ENCODE data around the gene HIBCH. TPM values are rescaled to one million over a fixed set of nuclear protein-coding genes. Genes with fewer than 3 reads are reported as not detected.
"Not testable (repeated sequence)": the region's sequence is repeated elsewhere in the genome, so short reads cannot be mapped to it uniquely, and the experiment has no call there.

HIBCH gene
- total RNA-seq, 1 donor from 2014 or later: 29.1 TPM

GRCh38 chr2:190311893-190312634 is 7.6 kb downstream of the HIBCH start:
- no peaks in the 10 kb centered on the region for H3K9me3 Mint-ChIP-seq
- peaks cover 9% of the 10 kb centered on the region for H3K36me3 Mint-ChIP-seq (ENCODE audit: low read depth)
- H3K4me1 Mint-ChIP-seq: peaks cover 10% of the 10 kb centered on the region
- H3K27ac Mint-ChIP-seq: no peak overlapping the region
- no peak overlapping the region for H3K4me3 Mint-ChIP-seq
- H3K27me3 Mint-ChIP-seq: no peaks in the 10 kb centered on the region
- DNase-seq: no peak
- intact Hi-C loops (cut with micrococcal nuclease): loop anchor here (10.0 kb wide), 1 partner anchor 867 kb away; the partner anchor contains the start of gene WDR75

- Mint-ChIP-seq H3K27ac (no peak overlapping the region), H3K4me3 (no peak overlapping the region), H3K4me1 (no peaks in the 10 kb centered on the region), H3K36me3 (ENCODE audit: low read depth) (peaks cover 9% of the 10 kb centered on the region), H3K27me3 (no peaks in the 10 kb centered on the region), H3K9me3 (no peaks in the 10 kb centered on the region)
- no peak for DNase-seq
- intact Hi-C loops (cut with micrococcal nuclease): no loop called here
These were observed 11.6 kb downstream of the HIBCH start for GRCh38 chr2:190308031-190308430.

GRCh38 chr2:190304404-190304803 is 15.2 kb downstream of the HIBCH start:
- no peak for DNase-seq
- Mint-ChIP-seq H3K27ac (no peak overlapping the region), H3K4me3 (no peak overlapping the region), H3K9me3 (peaks cover 11% of the 10 kb centered on the region), H3K4me1 (no peaks in the 10 kb centered on the region), H3K27me3 (no peaks in the 10 kb centered on the region), H3K36me3 (ENCODE audit: low read depth) (peaks cover 25% of the 10 kb centered on the region)
- intact Hi-C loops (cut with micrococcal nuclease): no loop called here

- Mint-ChIP-seq H3K4me1 (no peaks in the 10 kb centered on the region), H3K27me3 (no peaks in the 10 kb centered on the region), H3K4me3 (no peak overlapping the region), H3K9me3 (peaks cover 12% of the 10 kb centered on the region), H3K36me3 (ENCODE audit: low read depth) (peaks cover 27% of the 10 kb centered on the region), H3K27ac (no peak overlapping the region)
- intact Hi-C loops (cut with micrococcal nuclease): no loop called here
- DNase-seq: no peak
These were observed 16.0 kb downstream of the HIBCH start for GRCh38 chr2:190303647-190304046.

GRCh38 chr2:190302052-190302451 is 17.6 kb downstream of the HIBCH start:
- no peak overlapping the region for H3K27ac Mint-ChIP-seq
- intact Hi-C loops (cut with micrococcal nuclease): no loop called here
- H3K4me1 Mint-ChIP-seq: no peaks in the 10 kb centered on the region
- DNase-seq: no peak
- H3K27me3 Mint-ChIP-seq: no peaks in the 10 kb centered on the region
- peaks cover 16% of the 10 kb centered on the region for H3K9me3 Mint-ChIP-seq
- H3K36me3 Mint-ChIP-seq (ENCODE audit: low read depth): peaks cover 35% of the 10 kb centered on the region
- H3K4me3 Mint-ChIP-seq: no peak overlapping the region

GRCh38 chr2:190301032-190301431 is 18.6 kb downstream of the HIBCH start:
- Mint-ChIP-seq H3K36me3 (ENCODE audit: low read depth) (peaks cover 40% of the 10 kb centered on the region), H3K27me3 (no peaks in the 10 kb centered on the region), H3K4me1 (no peaks in the 10 kb centered on the region), H3K4me3 (no peak overlapping the region), H3K9me3 (peaks cover 16% of the 10 kb centered on the region), H3K27ac (peak overlapping the region; percentile 10)
- intact Hi-C loops (cut with micrococcal nuclease): no loop called here
- no peak for DNase-seq

- H3K27ac Mint-ChIP-seq; H3K27me3 Mint-ChIP-seq; H3K4me3 Mint-ChIP-seq; intact Hi-C loops (cut with micrococcal nuclease); H3K4me1 Mint-ChIP-seq; DNase-seq: not testable (repeated sequence)
- H3K9me3 Mint-ChIP-seq: peaks cover 16% of the 10 kb centered on the region
- peaks cover 46% of the 10 kb centered on the region for H3K36me3 Mint-ChIP-seq (ENCODE audit: low read depth)
These were observed 21.7 kb downstream of the HIBCH start for GRCh38 chr2:190297880-190298279.

- DNase-seq: no peak
- no peak overlapping the region for H3K4me3 Mint-ChIP-seq
- intact Hi-C loops (cut with micrococcal nuclease): no loop called here
- peaks cover 34% of the 10 kb centered on the region for H3K36me3 Mint-ChIP-seq (ENCODE audit: low read depth)
- H3K4me1 Mint-ChIP-seq: no peaks in the 10 kb centered on the region
- no peaks in the 10 kb centered on the region for H3K27me3 Mint-ChIP-seq
- no peak overlapping the region for H3K27ac Mint-ChIP-seq
- H3K9me3 Mint-ChIP-seq: no peaks in the 10 kb centered on the region
These were observed 35.8 kb downstream of the HIBCH start for GRCh38 chr2:190283783-190284182.

- Mint-ChIP-seq H3K27me3 (no peaks in the 10 kb centered on the region), H3K9me3 (no peaks in the 10 kb centered on the region), H3K27ac (no peak overlapping the region), H3K4me1 (peaks cover 2% of the 10 kb centered on the region), H3K36me3 (ENCODE audit: low read depth) (peaks cover 21% of the 10 kb centered on the region), H3K4me3 (no peak overlapping the region)
- DNase-seq: no peak
- intact Hi-C loops (cut with micrococcal nuclease): no loop called here
These were observed 38.9 kb downstream of the HIBCH start for GRCh38 chr2:190280565-190281350.

- H3K27me3 Mint-ChIP-seq; H3K4me1 Mint-ChIP-seq; DNase-seq; H3K4me3 Mint-ChIP-seq; H3K9me3 Mint-ChIP-seq; intact Hi-C loops (cut with micrococcal nuclease): not testable (repeated sequence)
- Mint-ChIP-seq H3K36me3 (ENCODE audit: low read depth) (peaks cover 16% of the 10 kb centered on the region), H3K27ac (peak overlapping the region; percentile 43)
These were observed 40.1 kb downstream of the HIBCH start for GRCh38 chr2:190279256-190280134.

- DNase-seq: peak; percentile 67
- peaks cover 12% of the 10 kb centered on the region for H3K36me3 Mint-ChIP-seq (ENCODE audit: low read depth)
- H3K27ac Mint-ChIP-seq: no peak overlapping the region
- H3K4me3 Mint-ChIP-seq: no peak overlapping the region
- H3K27me3 Mint-ChIP-seq: no peaks in the 10 kb centered on the region
- intact Hi-C loops (cut with micrococcal nuclease): loop anchor here (1.0 kb wide), 1 partner anchor 188 kb away; no protein-coding TSS in a partner anchor
- H3K4me1 Mint-ChIP-seq: peaks cover 2% of the 10 kb centered on the region
- no peaks in the 10 kb centered on the region for H3K9me3 Mint-ChIP-seq
These were observed 42.2 kb downstream of the HIBCH start for GRCh38 chr2:190277234-190278112.

- peaks cover 17% of the 10 kb centered on the region for H3K36me3 Mint-ChIP-seq (ENCODE audit: low read depth)
- no peak overlapping the region for H3K27ac Mint-ChIP-seq
- H3K4me3 Mint-ChIP-seq: no peak overlapping the region
- intact Hi-C loops (cut with micrococcal nuclease): no loop called here
- H3K9me3 Mint-ChIP-seq: no peaks in the 10 kb centered on the region
- DNase-seq: no peak
- H3K27me3 Mint-ChIP-seq: no peaks in the 10 kb centered on the region
- peaks cover under 1% of the 10 kb centered on the region for H3K4me1 Mint-ChIP-seq
These were observed 47.2 kb downstream of the HIBCH start for GRCh38 chr2:190272457-190272842.
